ENCODE results near the gene FMNL1. TPM values are rescaled to one million over a fixed set of nuclear protein-coding genes. Genes with fewer than 3 reads are reported as not detected.

The FMNL1 gene
- total RNA-seq, 1 donor from 2014 or later, result 10.7 TPM

GRCh38 chr17:45218895-45219661, 2.6 kb upstream of the FMNL1 start:
- H3K36me3 ChIP-seq, result no peaks in the 10 kb centered on the region
- peak; percentile 89 to 95 (median 90) for TF ChIP-seq CTCF (IDR thresholded peaks at IDR 0.05)
- peaks cover 4 to 5% of the 10 kb centered on the region in 2 donors for H3K4me1 ChIP-seq
- peaks cover 5% of the 10 kb centered on the region for H3K27me3 ChIP-seq
- no peak overlapping the region for H3K4me3 ChIP-seq
- intact Hi-C loops (cut with DNase I), result loop anchor here (1.0 to 10.0 kb wide), 4 partner anchors 16 to 616 kb away; no protein-coding TSS in a partner anchor
- DNase-seq (ENCODE audit: low spot score in 2 of 2), result peak; percentile 48 to 92
- no peak overlapping the region for H3K27ac ChIP-seq
- no peaks in the 10 kb centered on the region for H3K9me3 ChIP-seq

GRCh38 chr17:45220079-45220478, 1.6 kb upstream of the FMNL1 start:
- H3K4me3 ChIP-seq, result no peak overlapping the region
- H3K36me3 ChIP-seq, result no peaks in the 10 kb centered on the region
- peaks cover 4 to 5% of the 10 kb centered on the region in 2 donors for H3K4me1 ChIP-seq
- TF ChIP-seq CTCF (IDR thresholded peaks at IDR 0.05), result no peak
- intact Hi-C loops (cut with DNase I), result no loop called here
- peaks cover 5% of the 10 kb centered on the region for H3K27me3 ChIP-seq
- no peaks in the 10 kb centered on the region for H3K9me3 ChIP-seq
- DNase-seq (ENCODE audit: low spot score in 2 of 2), result no peak
- no peak overlapping the region for H3K27ac ChIP-seq

- TF ChIP-seq CTCF (IDR thresholded peaks at IDR 0.05), result no peak
- H3K27ac ChIP-seq, result no peak overlapping the region
- peaks cover 4 to 5% of the 10 kb centered on the region in 2 donors for H3K4me1 ChIP-seq
- no peaks in the 10 kb centered on the region for H3K36me3 ChIP-seq
- H3K9me3 ChIP-seq, result no peaks in the 10 kb centered on the region
- peaks cover 5% of the 10 kb centered on the region for H3K27me3 ChIP-seq
- peak overlapping the region; percentile 66 to 70 for H3K4me3 ChIP-seq
- intact Hi-C loops (cut with DNase I), result no loop called here
- no peak for DNase-seq (ENCODE audit: low spot score in 2 of 2)
These were observed 266 bp downstream of the FMNL1 start for GRCh38 chr17:45222014-45222288.

- DNase-seq (ENCODE audit: low spot score in 2 of 2), result no peak
- Histone ChIP-seq H3K27me3 (peaks cover 5% of the 10 kb centered on the region), H3K9me3 (no peaks in the 10 kb centered on the region), H3K4me3 (peak overlapping the region; percentile 66 to 70), H3K4me1 (peaks cover 4 to 5% of the 10 kb centered on the region in 2 donors), H3K27ac (peak overlapping the region in 1 of 2 donors; percentile 3), H3K36me3 (no peaks in the 10 kb centered on the region)
- intact Hi-C loops (cut with DNase I), result no loop called here
- TF ChIP-seq CTCF (IDR thresholded peaks at IDR 0.05), result no peak
These were observed 757 bp downstream of the FMNL1 start for GRCh38 chr17:45222289-45222995.

- intact Hi-C loops (cut with DNase I), result no loop called here
- peaks cover 5% of the 10 kb centered on the region for H3K27me3 ChIP-seq
- no peaks in the 10 kb centered on the region for H3K36me3 ChIP-seq
- no peak for TF ChIP-seq CTCF (IDR thresholded peaks at IDR 0.05)
- no peaks in the 10 kb centered on the region for H3K9me3 ChIP-seq
- H3K4me3 ChIP-seq, result peak overlapping the region in 1 of 2 donors; percentile 66
- DNase-seq (ENCODE audit: low spot score in 2 of 2), result no peak
- H3K27ac ChIP-seq, result peak overlapping the region in 1 of 2 donors; percentile 3
- peaks cover 4 to 6% of the 10 kb centered on the region in 2 donors for H3K4me1 ChIP-seq
These were observed 1.4 kb downstream of the FMNL1 start for GRCh38 chr17:45222996-45223538.
